Stimulated activated CD4-positive, alpha-beta T cell treated with anti-CD3 and anti-CD28 coated beads, Interleukin-4, amount 100 ng/mL, for 48 hours (primary cell): ENCODE measurements around the gene RMDN2.

ENCODE experiments used
- DNase-seq, 2 donors: peaks; one replicate each; pipeline ENCODE4 v3.0.0-alpha.2; 2020; ENCODE audit warnings: low read depth in 2 of 2

The RMDN2 gene

GRCh38 chr2:37897511-37897910 is 27.6 kb upstream of the RMDN2 start:
- no peak for DNase-seq

GRCh38 chr2:37898448-37898847 is 26.6 kb upstream of the RMDN2 start:
- DNase-seq = no peak

GRCh38 chr2:37902991-37903390 is 22.1 kb upstream of the RMDN2 start:
- DNase-seq = no peak

GRCh38 chr2:37904425-37904824 is 20.7 kb upstream of the RMDN2 start:
- DNase-seq = no peak

GRCh38 chr2:37904993-37905392 is 20.1 kb upstream of the RMDN2 start:
- no peak for DNase-seq

- no peak for DNase-seq
Measured at GRCh38 chr2:37906131-37906530, 19.0 kb upstream of the RMDN2 start.

- DNase-seq = no peak
Measured at GRCh38 chr2:37907501-37908225, 17.4 kb upstream of the RMDN2 start.

- DNase-seq = no peak
Measured at GRCh38 chr2:37911296-37911873, 13.7 kb upstream of the RMDN2 start.

GRCh38 chr2:37912056-37912455 is 13.0 kb upstream of the RMDN2 start:
- no peak for DNase-seq

GRCh38 chr2:37912616-37913015 is 12.5 kb upstream of the RMDN2 start:
- DNase-seq = no peak

GRCh38 chr2:37914340-37914739 is 10.7 kb upstream of the RMDN2 start:
- no peak for DNase-seq

- no peak for DNase-seq
Measured at GRCh38 chr2:37915773-37916172, 9.3 kb upstream of the RMDN2 start.

GRCh38 chr2:37916512-37917082 is 8.5 kb upstream of the RMDN2 start:
- no peak for DNase-seq

GRCh38 chr2:37917281-37918228 is 7.5 kb upstream of the RMDN2 start:
- no peak for DNase-seq

GRCh38 chr2:37918742-37919186 is 6.3 kb upstream of the RMDN2 start:
- no peak for DNase-seq

- no peak for DNase-seq
Measured at GRCh38 chr2:37919631-37920032, 5.5 kb upstream of the RMDN2 start.

- DNase-seq = no peak
Measured at GRCh38 chr2:37920570-37920969, 4.5 kb upstream of the RMDN2 start.

GRCh38 chr2:37921781-37922180 is 3.3 kb upstream of the RMDN2 start:
- no peak for DNase-seq

- no peak for DNase-seq
Measured at GRCh38 chr2:37923308-37924055, 1.6 kb upstream of the RMDN2 start.

- no peak for DNase-seq
Measured at GRCh38 chr2:37926635-37927034, 1.5 kb downstream of the RMDN2 start.

- no peak for DNase-seq
Measured at GRCh38 chr2:37928377-37928776, 3.3 kb downstream of the RMDN2 start.
